HG02678 (cell line): ENCODE data around the gene BDKRB2.

ENCODE experiments used
- ATAC-seq: cut with Tn5 transposase; IDR thresholded peaks from one replicate; pipeline ENCODE4 v1.9.1; 2021; ENCODE audit warnings: mild to moderate bottlenecking, moderate library complexity; ENCODE audit not compliant: unreplicated experiment

The BDKRB2 gene

DNA sequence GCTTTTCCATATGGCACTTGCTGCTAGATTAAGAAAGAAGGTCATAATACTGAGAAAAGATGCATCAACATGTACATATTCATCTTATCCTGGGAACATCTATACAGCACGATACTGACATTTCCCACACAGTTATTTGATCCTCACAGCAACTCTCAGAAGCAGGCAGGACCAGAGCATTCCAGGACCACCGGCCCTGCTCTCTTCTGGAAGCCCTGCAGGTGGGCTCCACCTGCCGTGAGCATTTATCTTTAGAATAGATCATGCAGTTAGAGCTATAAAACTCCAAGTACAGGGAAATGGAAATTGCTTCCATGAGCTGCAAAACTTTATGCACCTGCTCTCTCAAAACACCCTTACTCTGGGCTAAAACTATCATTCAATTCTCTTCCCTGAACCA is 45.8 kb downstream of the BDKRB2 start:
- ATAC-seq: no peak

DNA sequence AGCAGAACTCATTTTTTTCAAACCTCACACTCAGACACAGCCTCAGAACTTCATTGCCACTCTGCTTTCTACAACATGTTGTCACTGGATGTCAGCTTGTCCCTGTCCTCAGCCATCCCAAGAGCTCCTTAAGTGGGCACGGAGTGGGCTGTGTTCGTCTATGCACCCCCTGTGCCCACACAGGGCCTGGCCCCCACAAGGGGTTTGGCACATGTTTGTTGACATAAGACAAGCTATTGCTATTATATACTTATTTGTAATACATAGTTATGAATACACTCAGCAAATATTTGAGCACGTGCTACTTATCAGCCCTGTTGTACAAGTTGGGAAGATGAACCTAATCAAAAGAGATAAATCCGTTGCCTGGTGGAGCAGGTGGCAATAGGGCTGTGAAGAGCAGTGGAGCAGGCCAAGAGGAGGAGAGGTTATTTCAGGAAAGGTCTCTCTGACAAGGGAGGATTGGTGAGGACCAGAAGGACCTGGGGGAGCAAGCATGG is 47.1 kb downstream of the BDKRB2 start:
- ATAC-seq: no peak

DNA sequence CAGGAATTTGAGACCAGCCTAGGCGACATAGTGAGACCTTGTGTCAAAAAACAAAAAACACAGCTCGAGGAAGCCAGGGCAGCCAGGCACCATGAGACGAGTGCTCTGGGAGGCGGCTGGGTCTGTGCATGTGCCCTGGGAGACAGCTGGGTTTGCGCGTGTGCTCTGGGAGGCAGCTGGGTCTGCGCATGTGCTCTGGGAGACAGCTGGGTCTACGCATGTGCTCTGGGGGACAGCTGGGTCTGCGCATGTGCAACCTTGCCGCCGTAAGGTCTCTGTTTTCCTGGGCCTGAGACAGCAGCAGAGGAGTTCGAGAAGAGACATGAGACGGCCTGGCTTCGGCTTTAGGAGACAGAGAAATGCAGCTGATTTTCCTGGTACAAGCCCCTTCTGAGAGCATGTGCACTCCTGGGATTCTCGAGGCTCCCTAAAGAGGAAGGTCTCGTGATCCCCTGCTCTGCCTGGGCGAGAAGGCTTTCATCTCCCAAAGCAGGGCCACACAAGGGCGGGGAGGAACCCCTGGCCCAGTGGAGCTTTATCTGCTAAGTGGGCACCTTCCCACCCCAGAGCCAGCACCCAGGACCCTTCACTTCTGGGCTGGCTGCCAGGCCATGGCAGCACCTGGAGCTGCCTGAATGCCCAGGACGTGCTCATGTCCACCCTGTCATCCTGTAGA is 47.8 kb downstream of the BDKRB2 start:
- no peak for ATAC-seq

DNA sequence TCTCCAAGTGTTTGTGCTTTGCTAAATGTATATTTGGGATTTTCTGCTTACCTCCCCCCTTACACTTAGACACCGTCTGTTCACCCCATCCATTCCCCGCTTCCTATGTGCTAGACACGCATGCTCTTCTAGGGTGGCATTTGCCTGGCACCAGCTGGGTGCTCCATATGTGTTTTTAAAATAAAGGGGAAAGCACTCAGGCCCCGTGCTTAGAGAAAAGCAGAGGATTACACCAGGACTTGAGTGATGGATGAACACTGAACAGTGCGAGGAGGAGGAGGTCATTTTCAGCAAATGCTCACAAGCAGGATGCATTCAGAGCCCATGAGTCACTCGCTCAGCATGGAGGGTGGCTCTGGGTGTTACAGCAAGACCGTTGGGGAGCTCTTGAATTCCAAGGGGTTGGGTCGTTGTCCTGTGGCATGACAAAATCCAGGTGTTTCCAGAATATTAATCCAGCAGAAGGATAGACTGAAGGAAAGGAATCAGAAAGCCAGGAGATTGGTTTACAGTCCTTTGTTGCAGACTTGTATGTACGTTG is 48.4 kb downstream of the BDKRB2 start:
- no peak for ATAC-seq

DNA sequence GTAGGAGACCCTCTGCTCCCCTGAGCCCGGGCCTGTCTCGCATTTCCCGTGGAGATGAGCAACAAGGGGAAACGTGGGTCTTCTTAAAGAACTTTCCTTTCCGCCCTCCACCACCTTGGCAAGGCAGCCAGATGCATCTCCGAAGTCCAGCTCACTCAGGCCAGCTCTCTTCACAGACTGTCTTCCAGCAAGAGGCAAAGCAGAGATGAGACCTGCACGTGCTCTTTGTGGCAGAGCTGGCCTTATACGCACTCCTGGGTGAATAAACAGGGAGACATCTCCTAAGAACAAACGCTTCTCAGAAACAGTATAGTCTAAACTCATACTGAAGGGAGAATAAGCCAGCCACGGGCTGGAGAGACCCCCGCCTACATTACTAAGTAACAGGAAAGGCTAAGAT is 50.0 kb downstream of the BDKRB2 start:
- ATAC-seq: no peak

DNA sequence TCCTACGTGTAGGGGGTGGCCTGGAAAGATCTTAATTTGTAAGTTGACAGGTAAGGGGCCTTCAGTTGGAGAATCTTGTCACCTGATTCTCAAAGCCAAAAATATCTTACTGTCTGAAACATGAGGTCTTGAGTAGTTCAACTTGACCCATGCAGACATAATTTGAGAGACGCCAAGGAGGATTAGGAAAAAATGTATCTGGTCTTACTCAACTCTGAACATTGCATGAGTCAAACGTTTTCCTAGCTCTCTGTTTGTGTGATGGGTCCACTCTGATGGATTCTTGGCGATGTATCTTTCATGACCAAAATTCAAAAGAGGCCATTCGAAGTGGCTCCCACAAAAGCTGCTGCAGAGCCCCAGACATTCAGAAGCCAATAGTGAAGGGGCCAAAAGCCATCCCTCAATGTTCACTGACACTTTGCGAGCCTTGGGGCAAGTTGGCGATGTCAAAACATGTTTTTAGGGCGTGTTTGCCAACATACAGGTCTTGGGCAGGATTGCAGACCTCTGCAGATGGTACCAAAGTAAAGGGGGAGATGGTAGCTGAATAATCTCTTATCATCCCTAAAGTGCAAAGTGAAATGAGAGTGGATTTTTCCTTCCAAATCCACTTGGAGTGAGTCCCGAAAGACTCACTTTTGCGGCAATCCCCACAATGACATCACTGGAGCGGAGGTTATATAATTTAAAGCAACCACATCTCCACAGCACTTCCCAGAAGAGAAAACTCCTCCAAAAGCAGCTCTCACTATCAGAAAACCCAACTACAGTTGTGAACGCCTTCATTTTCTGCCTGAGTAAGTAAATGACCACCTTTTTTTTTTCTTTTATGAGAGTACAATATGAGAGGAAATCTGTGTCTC is 51.1 kb downstream of the BDKRB2 start, which contains the start of gene BDKRB1:
Gene BDKRB1 (plus strand): TSS at position 710 of the 866 bp plus-strand sequence. CDS start 7,473 bp downstream, outside the sequence.
- ATAC-seq: no peak

DNA sequence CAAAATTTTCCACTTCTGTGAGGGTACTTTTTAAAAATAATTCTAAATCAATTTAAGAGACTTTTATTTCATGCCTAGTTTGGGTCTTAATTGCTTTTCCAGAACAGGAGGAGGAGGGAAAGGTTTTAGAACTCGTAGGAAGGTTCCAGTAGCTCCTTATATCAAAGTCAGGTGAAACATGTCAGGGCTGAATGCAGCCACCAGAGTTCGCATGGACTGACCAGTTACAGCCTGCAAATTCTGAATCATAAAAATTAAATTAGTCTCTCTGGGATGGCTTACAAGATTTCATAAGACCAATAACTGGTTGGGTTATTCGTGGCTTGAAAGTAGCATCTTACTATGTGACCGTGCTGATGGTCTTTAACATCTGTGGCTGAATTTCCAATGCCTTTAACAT is 51.8 kb downstream of the BDKRB2 start:
- ATAC-seq: no peak

DNA sequence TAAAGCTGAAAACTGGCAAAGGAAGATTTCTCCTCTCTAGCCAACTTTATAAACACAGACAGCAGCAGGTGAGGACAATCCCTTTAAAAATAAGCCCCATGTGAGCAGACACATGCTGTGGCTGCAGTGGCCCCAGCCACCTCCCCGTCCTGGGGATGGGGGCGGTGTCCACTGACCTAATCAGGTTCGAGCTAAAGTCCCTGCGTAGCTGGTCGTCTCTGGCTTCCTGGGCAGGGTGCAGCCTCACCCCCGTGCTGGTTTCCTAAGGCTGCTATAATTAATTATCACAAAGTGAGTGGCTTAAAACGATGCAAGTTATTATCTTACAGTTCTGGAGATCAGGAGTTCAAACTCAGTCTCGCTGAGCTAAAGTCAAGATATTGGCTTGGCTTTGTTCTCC is 52.4 kb downstream of the BDKRB2 start:
- ATAC-seq: no peak

DNA sequence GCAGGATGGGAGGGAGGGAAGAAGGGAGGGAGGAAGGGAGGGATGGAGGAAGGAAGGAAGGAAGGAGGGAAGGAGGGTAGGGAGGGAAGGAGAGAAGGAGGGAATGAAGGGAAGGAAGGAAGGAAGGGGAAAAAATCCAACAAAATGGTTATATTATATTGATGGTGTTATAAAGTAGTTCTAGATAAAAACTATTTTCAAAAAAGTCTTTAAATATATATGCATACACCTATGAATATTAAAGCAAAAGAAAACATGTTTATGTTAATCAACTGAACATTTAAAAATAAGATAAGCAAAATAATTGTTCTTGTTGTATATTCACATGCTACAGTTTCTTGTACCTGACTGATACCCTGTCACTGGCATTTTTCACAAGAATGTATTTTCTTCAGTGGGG is 53.3 kb downstream of the BDKRB2 start:
- ATAC-seq: no peak

DNA sequence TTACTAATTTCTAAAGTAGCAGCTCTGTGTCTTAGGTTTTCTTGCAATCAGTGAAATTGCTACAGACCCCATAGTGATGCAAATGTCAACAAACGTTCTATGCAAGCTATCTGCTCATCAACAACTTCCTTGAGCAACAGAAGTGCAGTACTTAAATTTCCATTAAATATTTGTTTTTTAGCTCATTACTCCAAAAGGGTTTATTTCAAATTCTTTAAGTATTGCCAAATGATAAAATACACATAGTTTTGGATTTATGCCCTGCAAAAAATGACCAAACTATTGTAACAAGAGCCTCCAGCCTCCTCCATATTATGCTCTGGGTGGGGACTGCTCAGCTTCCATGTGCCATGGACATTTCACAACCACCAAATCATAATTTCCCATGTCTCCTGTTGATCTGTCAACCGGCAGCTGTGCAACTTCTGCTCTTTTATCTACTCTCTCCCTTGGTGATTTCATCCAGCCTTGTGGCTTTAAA is 55.7 kb downstream of the BDKRB2 start:
- no peak for ATAC-seq

DNA sequence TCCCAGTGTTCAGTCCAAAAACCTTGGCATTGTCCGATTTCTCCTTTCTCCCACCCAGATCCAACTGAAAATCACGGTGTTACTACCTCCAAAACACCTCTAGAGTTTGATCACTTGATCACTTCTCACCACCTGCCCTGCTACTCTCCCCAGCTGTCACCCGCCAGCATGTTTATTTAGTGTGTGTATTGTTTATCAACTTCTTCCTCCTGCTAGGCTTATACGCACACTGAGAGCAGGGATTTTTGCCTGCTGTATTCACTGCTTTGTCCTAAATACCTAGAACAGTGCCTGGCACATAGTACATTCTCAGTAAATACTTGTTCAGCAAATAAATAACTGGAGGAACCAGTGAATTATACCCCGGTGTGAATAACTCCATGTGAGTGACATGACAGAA is 56.4 kb downstream of the BDKRB2 start:
- no peak for ATAC-seq

DNA sequence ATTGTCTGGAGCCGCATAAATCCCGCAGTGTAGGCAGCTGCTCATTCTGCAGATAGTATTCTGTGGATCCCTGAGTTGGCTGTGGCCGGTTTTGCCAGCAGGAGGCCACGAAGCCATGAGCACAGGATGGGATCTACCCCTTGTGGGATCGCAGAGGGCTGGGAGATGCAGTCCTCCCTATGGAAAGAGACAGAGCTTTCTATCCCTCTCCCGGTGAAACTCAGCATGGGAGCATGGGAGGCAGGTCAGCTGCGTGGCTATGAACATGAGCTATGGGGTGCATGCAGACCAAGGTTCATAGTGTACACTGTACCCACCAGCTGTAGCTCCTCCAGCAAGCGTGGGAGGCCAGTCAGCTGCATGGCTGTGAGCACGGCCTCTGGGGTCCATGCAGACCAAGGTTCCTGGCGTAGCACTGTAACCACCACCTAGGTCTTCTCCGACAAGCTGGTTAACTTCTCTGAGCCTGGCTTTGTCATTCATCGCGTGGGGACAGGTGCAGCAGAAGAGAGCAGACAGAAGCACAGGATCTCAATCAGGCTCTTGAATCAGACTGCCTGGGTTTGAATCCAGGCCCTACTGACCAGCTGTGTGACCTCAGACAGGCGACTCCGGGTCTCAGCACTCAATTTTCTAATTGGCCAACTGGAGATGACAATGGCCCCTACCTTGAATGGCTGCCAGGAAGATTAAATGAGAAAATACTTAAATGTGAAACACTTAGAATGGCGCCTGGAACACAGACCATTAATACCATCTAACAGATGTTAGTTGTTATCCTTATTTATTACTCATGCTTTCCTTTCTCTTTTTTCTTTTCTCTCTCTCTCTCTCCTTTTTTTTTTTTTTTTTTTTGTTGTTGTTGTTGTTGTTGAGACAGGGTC is 57.4 kb downstream of the BDKRB2 start:
- no peak for ATAC-seq

DNA sequence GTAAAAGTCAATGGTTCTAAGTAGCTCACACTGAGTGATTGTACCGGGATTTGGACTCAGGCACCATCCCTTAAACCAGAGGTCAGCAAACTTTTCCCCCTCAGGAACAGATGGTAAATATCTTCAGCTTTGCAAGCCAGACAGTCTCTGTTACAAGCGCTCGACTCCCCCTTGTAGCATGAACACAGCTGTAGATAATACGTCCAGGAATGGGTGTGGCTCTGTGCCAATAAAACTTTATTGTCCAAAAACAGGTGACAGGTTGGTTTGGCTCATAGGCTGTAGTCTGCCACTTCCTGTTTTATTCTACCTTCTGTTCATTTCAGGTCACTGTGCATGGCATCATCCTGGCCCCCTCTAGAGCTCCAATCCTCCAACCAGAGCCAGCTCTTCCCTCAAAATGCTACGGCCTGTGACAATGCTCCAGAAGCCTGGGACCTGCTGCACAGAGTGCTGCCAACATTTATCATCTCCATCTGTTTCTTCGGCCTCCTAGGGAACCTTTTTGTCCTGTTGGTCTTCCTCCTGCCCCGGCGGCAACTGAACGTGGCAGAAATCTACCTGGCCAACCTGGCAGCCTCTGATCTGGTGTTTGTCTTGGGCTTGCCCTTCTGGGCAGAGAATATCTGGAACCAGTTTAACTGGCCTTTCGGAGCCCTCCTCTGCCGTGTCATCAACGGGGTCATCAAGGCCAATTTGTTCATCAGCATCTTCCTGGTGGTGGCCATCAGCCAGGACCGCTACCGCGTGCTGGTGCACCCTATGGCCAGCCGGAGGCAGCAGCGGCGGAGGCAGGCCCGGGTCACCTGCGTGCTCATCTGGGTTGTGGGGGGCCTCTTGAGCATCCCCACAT is 58.9 kb downstream of the BDKRB2 start:
- ATAC-seq: no peak

DNA sequence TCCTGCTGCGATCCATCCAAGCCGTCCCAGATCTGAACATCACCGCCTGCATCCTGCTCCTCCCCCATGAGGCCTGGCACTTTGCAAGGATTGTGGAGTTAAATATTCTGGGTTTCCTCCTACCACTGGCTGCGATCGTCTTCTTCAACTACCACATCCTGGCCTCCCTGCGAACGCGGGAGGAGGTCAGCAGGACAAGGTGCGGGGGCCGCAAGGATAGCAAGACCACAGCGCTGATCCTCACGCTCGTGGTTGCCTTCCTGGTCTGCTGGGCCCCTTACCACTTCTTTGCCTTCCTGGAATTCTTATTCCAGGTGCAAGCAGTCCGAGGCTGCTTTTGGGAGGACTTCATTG is 59.5 kb downstream of the BDKRB2 start:
- ATAC-seq: no peak

DNA sequence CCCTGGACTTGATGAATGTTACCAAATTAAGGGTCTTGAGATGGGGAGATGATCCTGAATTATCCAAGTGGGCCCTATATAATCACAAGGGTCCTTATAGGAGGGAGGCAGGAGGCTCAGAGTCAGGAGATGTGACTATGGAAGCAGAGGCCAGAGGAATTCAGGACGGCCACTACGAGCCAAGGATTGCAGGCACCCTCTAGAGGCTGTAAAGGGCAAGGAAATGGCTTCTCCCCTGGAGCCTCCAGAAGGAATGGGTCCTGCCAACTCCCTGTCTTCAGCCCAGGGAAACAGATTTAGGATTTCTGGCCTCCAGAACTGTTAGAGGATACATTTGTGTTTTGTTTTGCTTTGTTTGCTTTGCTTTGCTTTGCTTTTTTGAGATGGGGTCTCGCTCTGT is 60.2 kb downstream of the BDKRB2 start:
- no peak for ATAC-seq

DNA sequence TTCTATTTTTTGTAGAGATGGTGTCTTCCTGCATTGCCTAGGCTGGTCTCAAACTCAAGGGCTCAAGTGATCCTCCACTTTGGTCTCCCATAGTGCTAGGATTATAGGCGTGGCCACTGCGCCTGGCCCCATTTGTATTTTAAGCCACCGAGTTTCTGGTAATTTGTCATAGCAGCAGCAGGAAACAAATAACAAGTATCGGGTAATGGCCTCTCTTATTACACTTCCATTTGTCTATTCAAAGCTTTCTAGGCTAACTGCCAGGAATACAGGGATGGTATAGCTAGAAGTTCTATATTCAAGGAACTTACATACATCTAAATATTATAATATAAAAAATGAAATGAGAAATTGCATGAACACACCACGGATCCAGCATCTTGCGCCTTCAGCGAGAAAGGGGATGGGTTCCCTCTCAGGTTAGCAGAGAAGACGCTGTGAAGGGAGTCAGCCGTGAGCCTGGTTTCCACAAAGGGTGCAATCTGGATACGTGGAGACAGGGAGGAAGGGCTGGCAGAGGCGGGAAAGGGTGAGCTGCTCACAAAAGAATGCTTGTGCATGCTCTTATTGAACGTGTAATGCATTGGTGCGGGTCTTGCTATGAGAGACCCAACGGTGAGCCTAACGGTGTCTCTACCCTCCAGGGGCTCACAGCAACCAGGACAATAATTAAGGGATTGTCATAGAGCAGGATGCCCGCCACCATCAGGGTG is 60.9 kb downstream of the BDKRB2 start:
- ATAC-seq: no peak

DNA sequence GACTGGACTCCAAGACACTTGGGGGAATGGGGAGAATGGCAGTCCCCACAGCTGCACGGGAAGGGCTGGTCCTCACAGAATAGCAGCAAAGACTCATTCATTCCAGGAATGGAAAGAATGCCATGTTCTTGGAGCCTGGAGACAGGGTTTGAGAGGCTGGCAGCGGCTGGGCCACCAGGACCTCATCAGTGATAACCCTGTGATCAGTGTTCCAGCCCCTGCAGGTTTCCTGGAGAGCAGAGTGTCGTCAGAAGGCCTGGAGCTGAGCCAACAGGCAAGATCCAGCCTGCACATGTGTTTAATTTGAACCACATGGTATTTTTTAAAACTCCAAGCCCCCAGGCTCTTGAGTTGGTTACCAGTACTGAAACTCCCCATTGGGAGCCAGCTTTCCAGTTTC is 62.7 kb downstream of the BDKRB2 start:
- no peak for ATAC-seq

DNA sequence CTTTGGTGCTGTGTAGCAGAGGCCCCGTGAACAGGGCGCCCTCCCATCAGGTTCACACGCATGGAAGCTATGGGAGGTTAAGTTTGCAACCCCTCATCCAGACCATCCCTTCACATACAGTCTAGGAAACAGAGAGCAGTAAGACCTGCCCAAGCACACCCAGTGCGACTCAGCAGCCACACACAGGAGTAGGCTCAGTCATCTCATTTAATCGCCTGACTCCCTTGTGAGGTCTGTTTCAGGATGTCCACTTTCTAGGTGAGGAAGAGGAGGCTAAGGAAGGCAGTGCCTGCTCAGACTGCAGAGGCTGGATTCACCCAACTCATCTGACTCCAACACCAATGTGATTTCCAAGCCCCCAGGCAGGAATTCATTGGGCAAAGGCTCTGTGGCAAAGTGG is 63.3 kb downstream of the BDKRB2 start:
- no peak for ATAC-seq
